Thyroid gland (tissue), 4 donors: ENCODE results near the gene STEAP1B. TPM values are rescaled to one million over a fixed set of nuclear protein-coding genes. Genes with fewer than 3 reads are reported as not detected.
"Not testable (repeated sequence)": the region's sequence is repeated elsewhere in the genome, so short reads cannot be mapped to it uniquely, and the experiment has no call there.

Experiments
- DNase-seq, 2 donors: peaks; one replicate each; pipeline ENCODE4 v3.0.0-alpha.2; 2019
- H3K27ac ChIP-seq, 3 donors: fragments of 200-600 bp; sonication (generic); 1 replicate in 2 of 3; 2 replicates in 1 of 3; pipeline ENCODE4 v1.5.1; 2016 to 2019; ENCODE audit warnings: mild to moderate bottlenecking in 1 of 3, moderate library complexity in 1 of 3
- H3K27me3 ChIP-seq: fragments of 200-600 bp; sonication (generic); one replicate; pipeline ENCODE4 v1.5.1; 2019
- H3K36me3 ChIP-seq, 2 donors: fragments of 200-600 bp; sonication (generic); one replicate each; pipeline ENCODE4 v1.5.1; 2016 to 2019
- H3K4me1 ChIP-seq, 2 donors: fragments of 200-600 bp; sonication (generic); one replicate each; pipeline ENCODE4 v1.5.1; 2017 to 2019
- H3K4me3 ChIP-seq, 3 donors: fragments of 200-600 bp; sonication (generic); replicated peaks in 1 of 3; 1 replicate in 2 of 3; 2 replicates in 1 of 3; pipeline ENCODE4 v1.5.1; 2016; ENCODE audit warnings: mild to moderate bottlenecking in 1 of 3
- H3K9me3 ChIP-seq: fragments of 200-600 bp; sonication (generic); one replicate; pipeline ENCODE4 v1.5.1; 2017
- POLR2A ChIP-seq, 2 donors: fragments of 450-650 bp; IDR thresholded peaks; one replicate each; pipeline ENCODE4 v1.6.1; 2017; ENCODE audit warnings: antibody characterized with exemption in 2 of 2, mild to moderate bottlenecking in 2 of 2, moderate library complexity in 1 of 2
- WGBS, 2 donors: methylation state at CpG; one replicate each; pipeline ENCODE4 v1.1.5; 2017; 5-methylcytosine and 5-hydroxymethylcytosine counted together
- intact Hi-C: fragments of 100-400 bp; cut with DNase I; formaldehyde crosslinking; loops from one replicate; pipeline ENCODE4 v1.15.1; 2023
- total RNA-seq, 4 donors: library from RNA; depleted of rRNA; stranded (reverse); fragments of >200 nt; gene quantifications; one replicate each; pipeline ENCODE4 v1.2.3, GENCODE V29; 2016
- TF ChIP-seq, protein P1 (sequence below), 6 experiments: fragments of 200-600 bp in 3 of 6; fragments of 450-650 bp in 3 of 6; sonication (generic) in 3 of 6; IDR thresholded peaks; one replicate each; pipeline ENCODE4 v1.5.1; 2016 to 2019; ENCODE audit warnings: antibody characterized with exemption in 6 of 6, mild to moderate bottlenecking in 2 of 6, inconsistent platforms in 1 of 6, moderate library complexity in 1 of 6

Gene STEAP1B
- total RNA-seq, 4 donors from 2014 or later: 0.33 to 0.40 TPM; not detected in 2

DNA sequence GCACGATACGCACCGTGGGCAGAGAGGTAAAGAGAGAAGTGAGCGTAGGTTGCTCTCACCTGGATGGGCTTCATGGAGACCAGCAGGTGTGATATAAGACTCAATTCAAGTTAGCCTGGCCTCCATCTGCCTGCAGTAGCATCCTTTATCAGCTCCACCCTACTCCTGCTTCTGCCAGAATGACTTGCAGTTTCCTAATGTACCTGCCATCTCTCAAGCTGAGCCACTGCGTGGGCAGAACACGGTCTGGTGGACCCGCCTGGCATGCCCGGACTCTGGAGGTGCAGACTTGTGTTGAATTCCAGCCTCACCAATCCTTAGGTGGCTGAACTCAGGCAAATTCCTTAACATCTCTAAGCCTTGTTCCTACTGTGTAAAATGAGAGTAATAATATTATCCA lies 64.3 kb downstream of the STEAP1B start:
- H3K36me3 ChIP-seq: no peaks in the 10 kb centered on the region
- H3K4me3 ChIP-seq: no peak overlapping the region
- H3K27ac ChIP-seq: no peak overlapping the region
- H3K9me3 ChIP-seq: no peaks in the 10 kb centered on the region
- TF ChIP-seq, protein P1, sequence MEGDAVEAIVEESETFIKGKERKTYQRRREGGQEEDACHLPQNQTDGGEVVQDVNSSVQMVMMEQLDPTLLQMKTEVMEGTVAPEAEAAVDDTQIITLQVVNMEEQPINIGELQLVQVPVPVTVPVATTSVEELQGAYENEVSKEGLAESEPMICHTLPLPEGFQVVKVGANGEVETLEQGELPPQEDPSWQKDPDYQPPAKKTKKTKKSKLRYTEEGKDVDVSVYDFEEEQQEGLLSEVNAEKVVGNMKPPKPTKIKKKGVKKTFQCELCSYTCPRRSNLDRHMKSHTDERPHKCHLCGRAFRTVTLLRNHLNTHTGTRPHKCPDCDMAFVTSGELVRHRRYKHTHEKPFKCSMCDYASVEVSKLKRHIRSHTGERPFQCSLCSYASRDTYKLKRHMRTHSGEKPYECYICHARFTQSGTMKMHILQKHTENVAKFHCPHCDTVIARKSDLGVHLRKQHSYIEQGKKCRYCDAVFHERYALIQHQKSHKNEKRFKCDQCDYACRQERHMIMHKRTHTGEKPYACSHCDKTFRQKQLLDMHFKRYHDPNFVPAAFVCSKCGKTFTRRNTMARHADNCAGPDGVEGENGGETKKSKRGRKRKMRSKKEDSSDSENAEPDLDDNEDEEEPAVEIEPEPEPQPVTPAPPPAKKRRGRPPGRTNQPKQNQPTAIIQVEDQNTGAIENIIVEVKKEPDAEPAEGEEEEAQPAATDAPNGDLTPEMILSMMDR (IDR thresholded peaks at IDR 0.05): no peak
- TF ChIP-seq POLR2A (IDR thresholded peaks at IDR 0.05): no peak
- intact Hi-C loops: no loop called here
- DNase-seq: no peak
- no peaks in the 10 kb centered on the region for H3K27me3 ChIP-seq
- no peaks in the 10 kb centered on the region for H3K4me1 ChIP-seq
- 93 to 94% methylated on average over 8 of the region's 8 CpGs for WGBS, 2 donors

DNA sequence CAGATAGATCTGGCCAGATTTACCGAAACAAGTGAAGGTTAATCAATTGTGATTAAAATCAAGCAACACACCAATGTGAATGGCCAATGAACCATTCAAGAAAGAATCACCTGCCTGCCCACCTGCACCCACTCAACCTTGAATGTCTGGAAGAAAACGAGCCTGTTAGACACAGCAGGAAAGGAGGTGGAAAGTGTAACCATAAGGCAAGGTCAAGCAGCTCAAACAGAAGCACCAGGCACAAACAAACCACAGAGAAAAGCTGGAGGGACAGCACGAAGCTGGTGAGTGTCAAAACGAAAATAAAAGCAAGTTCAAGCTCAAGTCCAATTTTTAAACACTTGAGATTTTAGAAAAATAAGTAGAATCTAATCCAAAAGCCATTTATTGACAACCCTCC lies 64.9 kb downstream of the STEAP1B start:
- intact Hi-C loops: no loop called here
- 66 to 69% methylated on average over 4 of the region's 4 CpGs for WGBS, 2 donors
- Histone ChIP-seq H3K4me3 (no peak overlapping the region), H3K4me1 (no peaks in the 10 kb centered on the region), H3K36me3 (no peaks in the 10 kb centered on the region), H3K9me3 (no peaks in the 10 kb centered on the region), H3K27me3 (no peaks in the 10 kb centered on the region), H3K27ac (no peak overlapping the region)
- no peak for TF ChIP-seq POLR2A (IDR thresholded peaks at IDR 0.05)
- TF ChIP-seq, protein P1 (IDR thresholded peaks at IDR 0.05): no peak
- DNase-seq: no peak

DNA sequence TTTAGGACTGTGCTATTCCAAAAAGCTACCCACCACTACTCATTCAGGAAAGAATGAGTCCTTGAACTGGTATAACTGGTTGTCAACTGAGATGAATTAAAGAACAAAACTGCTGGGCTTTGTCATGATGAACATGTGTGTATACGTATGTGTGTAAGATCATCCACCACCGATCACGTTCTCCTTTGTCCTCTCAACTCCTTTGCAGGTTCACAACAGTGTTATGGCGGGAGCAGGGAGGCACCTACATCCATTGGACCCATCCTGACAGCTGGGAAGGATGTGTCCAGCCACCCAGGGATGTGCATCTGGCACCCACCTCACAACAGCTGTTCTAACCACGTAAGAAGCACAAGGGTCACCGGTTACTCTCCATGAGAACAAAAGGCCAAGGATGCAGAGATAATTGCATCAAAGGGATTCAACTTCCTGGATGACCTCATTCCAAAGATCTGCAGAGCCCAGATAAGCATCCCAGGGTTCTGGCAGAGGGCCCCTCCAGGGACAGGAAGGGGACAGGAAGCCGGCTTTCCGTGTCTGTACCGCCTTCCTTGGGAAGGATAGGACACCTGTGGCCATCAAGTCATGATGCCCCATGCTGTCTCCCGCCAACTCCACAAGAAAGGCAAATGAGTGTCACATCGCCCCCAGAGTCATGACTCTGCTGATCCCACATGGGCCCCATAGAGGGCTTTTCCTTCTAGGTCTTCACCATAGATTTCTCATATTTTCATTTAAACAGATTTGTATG lies 66.1 kb downstream of the STEAP1B start:
- DNase-seq: no peak

DNA sequence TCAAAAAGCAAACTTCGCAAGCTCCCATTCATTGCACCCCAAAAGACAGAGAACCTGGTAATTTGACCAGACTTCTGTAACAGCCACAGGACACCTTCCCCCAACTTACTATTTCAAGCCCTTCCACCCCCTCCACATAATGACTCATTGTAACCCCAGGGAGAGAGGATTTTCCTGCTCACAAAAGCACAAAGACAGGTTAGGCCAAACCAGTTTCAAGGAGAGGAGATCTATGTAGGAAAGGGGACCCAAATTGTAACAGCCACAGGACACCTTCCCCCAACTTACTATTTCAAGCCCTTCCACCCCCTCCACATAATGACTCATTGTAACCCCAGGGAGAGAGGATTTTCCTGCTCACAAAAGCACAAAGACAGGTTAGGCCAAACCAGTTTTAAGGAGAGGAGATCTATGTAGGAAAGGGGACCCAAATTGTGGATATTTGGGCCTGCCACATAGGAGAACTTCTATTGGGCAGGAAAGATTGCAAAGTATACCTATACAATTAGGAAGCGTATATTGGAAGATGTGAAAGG lies 66.8 kb downstream of the STEAP1B start:
- H3K4me3 ChIP-seq, H3K9me3 ChIP-seq, H3K36me3 ChIP-seq, H3K27me3 ChIP-seq, intact Hi-C loops, H3K4me1 ChIP-seq, DNase-seq, H3K27ac ChIP-seq: not testable (repeated sequence)
- WGBS, 2 donors: 94 to 98% methylated on average over 2 of the region's 2 CpGs

More for the DNA sequence above, 66.1 kb downstream of the STEAP1B start:
- Histone ChIP-seq H3K4me3 (no peak overlapping the region), H3K9me3 (no peaks in the 10 kb centered on the region), H3K4me1 (no peaks in the 10 kb centered on the region), H3K27me3 (no peaks in the 10 kb centered on the region), H3K27ac (no peak overlapping the region), H3K36me3 (no peaks in the 10 kb centered on the region)
- intact Hi-C loops: no loop called here
- TF ChIP-seq POLR2A (IDR thresholded peaks at IDR 0.05): no peak
- TF ChIP-seq, protein P1 (IDR thresholded peaks at IDR 0.05): no peak
- 74 to 81% methylated on average over 11 of the region's 11 CpGs for WGBS, 2 donors

DNA sequence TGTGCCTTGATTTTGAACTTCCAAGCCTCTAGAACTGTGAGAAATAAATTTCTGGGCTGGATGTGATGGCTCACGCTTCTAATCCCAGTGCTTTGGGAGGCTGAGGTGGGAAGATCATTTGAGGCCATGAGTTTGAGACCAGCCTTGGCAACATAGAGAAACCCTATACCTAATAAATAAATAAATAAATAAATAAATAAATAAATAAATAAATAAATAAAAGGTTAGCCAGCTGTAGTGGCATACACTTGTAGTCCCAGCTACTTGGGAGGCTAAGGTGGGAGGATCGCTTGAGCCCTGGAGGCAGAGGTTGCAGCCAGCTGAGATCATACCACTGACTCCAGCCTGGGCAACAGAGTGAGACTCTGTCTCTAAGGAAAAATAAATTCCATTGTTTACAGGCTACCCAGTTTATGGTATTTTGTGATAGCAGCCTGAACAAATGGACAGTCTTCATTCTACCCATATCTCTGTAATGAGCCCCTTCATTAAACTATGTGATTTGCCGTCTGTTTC lies 67.7 kb downstream of the STEAP1B start:
- Histone ChIP-seq H3K27me3 (no peaks in the 10 kb centered on the region), H3K9me3 (no peaks in the 10 kb centered on the region), H3K36me3 (no peaks in the 10 kb centered on the region), H3K27ac (no peak overlapping the region), H3K4me3 (no peak overlapping the region), H3K4me1 (no peaks in the 10 kb centered on the region)
- TF ChIP-seq POLR2A (IDR thresholded peaks at IDR 0.05): no peak
- TF ChIP-seq, protein P1 (IDR thresholded peaks at IDR 0.05): no peak
- no peak for DNase-seq
- intact Hi-C loops: no loop called here
- WGBS, 2 donors: 97 to 99% methylated on average over 3 of the region's 3 CpGs
